ENCODE measurements around the gene LAGE3.
A peak's percentile ranks its signal among the peaks of the same experiment; 100 is the strongest.

The LAGE3 gene, protein sequence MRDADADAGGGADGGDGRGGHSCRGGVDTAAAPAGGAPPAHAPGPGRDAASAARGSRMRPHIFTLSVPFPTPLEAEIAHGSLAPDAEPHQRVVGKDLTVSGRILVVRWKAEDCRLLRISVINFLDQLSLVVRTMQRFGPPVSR

DNA sequence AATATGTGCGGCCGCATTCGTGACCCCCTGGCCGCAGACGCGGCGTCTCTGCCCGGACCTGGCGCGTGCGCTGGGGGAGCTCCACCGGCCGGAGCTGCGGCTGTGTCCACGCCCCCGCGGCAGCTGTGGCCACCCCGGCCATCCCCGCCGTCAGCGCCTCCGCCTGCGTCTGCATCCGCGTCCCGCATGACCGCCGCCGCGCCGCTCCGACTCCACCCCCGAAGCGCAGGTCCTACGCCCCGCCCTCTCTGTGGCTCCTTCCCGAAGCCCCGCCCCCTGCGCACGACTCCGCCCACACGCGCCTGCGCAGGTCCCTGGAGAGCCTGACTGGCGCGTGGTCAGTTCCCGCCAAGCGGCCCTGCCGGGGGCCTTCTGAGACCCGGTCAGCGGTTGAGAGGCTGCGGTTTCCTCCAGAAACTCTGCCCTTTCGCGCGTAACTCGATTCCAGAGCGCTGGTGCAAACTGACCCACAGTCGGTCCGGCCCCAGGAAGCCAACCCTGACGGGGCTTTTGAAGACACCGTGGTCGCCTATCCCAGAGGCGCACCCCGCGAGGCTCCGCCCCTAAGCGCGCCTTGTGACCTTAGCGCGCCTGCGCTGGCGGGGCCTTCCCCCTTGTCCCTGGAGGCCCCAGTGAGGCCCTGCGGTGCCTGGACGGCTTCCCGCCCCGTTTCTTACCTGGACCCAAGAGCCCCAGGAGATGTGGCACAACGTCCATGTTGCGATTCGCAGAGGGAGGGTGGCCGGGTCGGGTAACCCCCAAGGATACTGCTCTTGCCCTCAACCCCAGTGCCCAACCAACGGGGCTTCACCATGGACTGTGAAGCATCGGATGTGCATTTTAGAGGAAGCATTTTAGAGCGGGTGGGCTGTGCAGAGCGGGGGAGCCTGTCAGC lies at the start of gene LAGE3:
TSS of gene LAGE3 (minus strand) at position 554 of the 895 bp plus-strand sequence. CDS start at position 188, 366 bp downstream.
- peak; percentile 26 for DNase-seq (ENCODE audit: low read depth)

DNA sequence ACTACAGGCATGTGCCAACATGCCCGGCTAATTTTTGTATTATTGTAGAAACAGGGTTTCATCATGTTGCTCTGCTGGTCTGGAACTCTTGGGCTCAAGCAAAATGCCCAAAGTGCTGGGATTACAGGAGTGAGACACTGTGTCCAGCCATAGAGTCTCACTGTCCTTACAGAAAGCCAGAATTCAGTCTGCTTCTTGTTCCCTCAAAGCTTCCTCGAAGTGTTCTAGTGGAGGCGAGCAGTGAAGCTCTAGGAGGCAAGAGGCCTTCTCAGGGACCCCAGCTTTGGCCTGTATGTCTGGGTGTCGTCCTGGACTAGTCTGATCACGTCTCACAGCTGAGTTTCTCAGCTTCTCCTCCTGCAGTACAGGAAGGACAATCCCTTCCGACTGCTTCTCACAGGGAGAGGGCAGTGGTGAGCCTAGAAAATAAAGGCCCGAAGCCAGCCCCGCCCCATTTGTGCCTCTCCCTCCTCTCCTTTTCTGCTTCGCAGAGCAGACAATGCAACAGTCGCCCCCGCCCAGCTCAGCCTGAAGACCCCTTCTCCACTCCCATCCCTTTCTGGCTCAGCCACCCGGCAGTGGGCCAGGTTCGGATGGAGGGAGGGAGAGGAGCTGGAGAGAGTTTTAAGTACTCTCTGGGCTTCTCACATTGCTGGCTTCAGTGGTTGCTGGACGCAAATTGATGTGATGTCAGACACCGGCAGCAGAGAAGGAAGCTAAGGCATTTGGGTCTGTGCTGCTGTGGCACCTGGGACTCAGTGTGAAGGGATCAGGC lies 48.0 kb upstream of the LAGE3 start:
- DNase-seq (ENCODE audit: low read depth): no peak

DNA sequence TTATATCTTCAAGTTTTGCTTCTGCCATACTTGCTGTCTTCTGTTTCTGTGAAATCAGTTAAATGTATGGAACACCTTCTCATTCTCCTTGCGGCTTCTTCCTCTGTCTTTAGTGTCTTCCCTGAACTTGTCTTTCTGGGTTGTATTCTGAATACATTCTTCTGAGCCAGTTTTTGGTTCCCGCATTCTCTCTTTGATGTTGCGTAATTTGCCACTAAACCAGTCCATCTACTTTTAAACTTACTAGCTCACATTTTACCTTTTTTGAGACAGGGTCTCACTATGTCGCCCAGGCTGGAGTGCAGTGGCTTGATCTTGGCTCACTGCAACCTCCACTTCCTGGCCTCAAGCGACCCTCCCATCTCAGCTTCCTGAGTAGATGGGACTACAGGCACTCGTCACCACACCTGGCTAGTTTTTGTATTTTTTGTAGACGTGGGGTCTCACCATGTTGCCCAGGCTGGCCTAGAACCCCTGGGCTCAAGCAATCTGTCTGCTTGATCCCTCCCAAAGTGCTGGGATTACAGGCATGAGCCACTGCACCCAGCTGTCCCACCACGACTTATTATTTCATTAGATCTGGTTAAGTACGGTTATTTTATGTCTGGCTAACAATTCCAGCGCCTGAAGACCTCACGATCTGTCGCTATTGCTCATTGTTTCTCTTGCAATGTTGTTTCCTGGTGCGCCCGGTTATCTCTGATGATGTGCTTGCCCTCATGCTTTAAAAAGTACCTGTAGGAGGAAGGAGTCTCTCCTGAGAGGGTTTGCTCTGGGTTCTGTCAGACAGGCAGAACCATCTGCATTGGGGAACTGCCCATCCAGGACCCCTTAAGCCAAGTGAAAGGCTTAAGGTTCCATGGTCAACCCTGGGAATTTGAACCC lies 46.8 kb upstream of the LAGE3 start:
- no peak for DNase-seq (ENCODE audit: low read depth)

DNA sequence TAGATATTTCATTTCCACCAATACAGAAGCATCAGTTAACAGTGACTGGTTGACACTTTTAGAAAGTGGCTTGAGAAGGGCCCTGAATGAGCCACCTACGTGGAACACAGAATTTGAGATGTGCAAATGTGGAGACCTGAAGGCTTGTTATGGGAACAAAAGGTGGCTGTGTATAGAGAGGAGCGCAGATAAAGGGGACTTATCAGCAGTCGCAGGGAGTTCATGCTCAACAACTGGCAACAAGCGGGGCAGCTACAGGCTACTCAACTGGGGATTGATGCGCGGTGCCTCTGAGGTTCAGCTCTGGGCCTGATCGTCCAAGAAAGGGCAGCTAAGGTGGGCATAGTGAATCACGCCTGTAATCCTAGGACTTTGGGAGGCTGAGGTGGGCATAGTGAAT lies 40.3 kb upstream of the LAGE3 start:
- DNase-seq (ENCODE audit: low read depth): no peak

DNA sequence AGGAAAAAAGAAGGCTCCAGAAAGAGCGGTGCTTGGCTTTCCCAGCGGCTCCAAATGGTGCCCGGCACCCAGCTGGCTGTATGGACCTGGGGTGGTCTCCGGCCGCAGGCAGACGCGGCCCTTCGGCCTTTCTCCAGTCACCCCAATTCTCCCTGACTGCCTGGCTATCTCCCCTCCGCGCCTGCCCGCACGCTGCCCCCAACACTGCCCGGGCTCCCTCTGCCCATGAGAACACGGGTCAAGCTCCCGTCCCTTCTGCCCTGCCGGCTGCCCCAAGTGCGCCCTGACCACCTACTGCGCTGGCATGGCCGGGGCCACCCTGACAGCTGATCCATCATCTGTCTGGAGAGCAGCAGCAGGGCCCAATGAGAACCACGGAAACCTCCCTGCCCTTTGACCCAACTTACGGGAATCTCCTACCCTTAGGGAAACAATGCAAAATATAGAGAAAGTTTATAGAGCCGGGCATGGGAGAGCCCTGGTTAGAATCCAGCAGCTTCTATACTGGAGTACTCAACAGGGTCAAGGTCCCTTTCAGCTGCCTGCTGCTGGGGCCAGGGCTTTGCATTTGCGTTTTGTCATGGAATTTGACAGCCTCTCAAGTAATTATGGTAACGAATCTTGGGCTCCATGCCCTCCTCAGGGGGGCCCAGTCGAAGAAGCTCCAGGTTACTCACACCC lies 38.2 kb upstream of the LAGE3 start:
- no peak for DNase-seq (ENCODE audit: low read depth)

DNA sequence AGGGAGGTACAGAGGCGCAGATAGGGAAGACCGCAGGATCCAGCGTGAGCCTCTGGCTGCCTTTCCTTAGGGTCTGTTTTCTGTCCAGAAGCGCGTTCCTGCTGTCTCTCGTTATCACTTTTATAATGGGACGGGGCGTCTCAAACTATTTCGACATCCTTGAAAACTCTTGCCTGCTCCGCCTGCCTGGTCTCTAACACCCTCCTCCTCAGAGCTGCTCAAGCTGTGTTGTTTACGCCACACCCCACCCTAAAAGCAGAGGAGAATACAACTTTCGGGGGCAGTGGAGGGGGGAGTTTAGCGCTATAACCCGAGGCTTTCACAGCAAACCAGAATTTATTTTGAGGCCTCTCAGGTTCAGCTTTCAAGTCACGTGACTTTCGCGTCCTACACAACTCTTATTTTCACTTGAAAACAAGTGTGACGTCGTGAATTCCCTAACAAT lies 37.6 kb upstream of the LAGE3 start:
- no peak for DNase-seq (ENCODE audit: low read depth)

DNA sequence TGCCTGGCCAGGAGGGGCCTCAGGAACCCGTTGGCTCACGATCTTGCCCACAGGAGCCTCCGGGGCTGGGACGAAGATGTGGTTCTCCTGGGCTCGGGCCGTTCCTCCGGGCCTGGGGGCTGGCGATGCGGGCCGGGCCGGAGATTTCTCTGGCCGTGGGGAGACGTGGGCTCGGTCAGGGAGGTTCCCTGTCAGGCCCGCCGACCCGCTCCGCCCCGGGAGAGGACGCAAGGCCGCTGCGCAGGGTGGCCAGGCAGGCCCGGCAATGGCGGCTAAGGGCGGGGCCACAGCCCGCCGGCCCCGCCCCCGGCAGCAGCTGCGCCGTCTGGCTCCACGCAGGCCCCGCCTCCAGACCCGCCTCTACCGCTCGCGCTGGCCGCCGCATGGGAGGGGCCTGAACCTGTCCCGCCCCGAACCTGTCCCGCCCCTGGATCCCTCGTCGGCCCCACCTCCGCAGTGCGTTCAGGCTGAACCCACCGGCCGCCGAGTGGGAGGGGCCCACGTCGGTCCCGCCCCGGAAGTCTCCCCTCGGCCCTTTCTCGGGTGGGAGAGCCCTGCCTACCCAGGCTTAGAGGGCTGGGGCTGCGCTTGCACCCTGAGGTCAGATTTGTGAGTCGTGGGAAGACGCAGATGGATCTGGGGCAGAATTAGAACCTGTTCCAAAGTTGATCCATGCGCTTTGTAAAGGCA lies 37.0 kb upstream of the LAGE3 start, which contains the start of gene FAM3A:
TSS of gene FAM3A (minus strand) at position 267 of the 690 bp plus-strand sequence. CDS start 460 bp downstream, outside the sequence.
- peak; percentile 46 for DNase-seq (ENCODE audit: low read depth)

DNA sequence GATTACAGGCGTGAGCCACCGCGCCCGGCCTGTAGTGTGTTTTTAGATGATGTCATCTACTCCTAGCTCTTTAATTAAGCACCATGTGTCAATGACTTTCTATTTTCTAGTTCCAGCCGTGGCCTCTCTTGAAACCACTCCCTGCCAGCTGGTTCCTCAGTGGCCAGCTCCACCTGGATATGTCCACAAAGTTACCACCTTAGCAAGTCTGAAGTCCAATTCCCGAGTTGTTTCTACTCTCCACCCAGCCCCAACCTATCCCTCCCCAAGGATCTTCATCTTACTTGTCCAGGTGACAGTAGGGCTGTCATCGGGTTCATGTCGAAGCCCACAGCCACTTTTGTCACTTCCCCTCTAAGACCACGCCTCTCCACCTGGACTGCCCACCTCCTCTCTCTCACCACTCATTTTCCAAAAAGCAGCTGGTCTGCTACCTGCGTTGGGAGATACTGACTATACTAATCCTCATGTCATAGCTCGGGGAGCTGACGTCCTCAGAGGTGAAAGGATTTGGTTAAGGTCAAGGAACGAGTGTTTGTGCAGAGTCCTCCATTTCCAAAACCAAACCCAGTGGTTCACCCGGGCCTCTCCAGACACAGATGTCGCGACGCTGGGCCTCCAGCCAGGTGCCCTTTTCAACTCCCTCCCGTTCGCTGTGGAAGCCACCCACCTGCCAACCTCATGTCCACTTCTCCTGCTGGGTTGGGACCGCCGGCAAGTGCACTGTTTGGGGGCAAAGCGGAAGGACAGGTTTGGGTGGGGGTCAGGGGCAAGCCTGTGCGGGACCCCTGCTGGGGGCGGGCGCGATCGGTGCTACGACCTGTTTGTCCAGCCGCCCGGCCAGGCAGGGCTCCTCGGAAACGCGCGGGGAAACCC lies 36.2 kb upstream of the LAGE3 start:
- DNase-seq (ENCODE audit: low read depth): no peak

DNA sequence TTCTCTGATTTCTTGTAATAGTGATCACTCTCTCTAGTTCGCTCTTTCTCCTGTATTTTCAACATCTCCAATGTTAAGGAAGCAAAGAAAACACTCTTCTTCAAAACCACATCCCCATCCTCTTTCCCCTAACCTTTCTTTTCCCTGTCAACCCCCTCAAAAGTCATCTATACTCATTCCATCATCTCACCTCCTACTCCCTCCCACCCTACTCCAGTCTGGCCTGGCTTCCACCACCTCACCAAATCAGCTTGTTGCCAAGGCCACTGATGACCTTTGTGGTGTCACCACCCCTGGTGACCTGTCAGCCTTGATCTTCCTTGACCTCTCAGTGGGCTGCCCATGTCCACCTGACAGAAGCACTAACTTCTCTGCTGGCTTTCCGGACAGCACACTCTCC lies 34.6 kb upstream of the LAGE3 start:
- DNase-seq (ENCODE audit: low read depth): no peak

DNA sequence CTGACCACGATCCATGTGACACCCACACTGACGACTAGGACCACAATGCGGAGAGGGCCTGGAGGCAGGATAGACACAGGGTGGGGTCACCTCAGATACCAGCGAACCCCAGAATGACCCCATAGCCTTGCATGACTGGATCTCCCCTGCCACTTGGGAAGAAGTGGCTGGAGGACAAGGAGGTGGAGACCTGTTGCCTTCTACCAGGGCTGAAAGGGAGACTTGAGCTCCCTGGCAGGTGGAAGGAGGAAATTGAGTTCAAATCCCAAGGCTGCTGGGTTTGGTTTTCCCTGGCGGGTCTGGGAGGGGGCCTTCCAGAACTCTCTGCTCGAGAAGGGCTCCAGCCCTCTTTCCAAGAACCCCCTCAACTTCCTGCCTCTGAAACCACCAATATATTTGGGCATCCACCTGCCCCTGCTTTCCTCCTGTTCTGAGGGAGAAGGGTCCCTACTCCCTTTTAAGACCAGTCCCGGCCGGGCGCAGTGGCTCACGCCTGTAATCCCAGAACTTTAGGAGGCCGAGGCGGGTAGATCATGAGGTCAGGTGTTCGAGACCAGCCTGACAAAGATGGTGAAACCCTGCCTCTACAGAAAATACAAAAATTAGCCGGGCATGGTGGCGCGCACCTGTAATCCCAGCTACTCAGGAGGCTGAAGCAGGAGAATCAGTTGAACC lies 33.9 kb upstream of the LAGE3 start:
- DNase-seq (ENCODE audit: low read depth): no peak

DNA sequence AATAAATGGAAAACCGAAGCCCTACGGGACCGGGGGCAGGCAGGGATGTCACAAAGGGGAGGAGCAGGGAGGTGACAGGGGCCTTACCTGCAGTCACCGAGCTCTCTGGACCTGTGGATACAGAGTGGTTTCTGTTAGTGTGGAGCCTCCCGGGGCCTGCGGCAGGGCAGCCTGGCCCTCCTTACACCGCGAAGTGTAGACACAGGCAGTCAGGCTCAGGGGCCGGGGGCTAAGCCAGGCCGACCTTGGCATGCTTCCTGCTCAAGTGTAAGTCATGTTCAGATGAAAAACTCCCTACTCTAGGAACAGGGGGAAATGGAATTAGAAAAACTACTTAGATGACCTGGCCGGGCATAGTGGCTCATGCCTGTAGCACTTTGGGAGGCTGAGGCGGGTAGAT lies 32.7 kb upstream of the LAGE3 start:
- no peak for DNase-seq (ENCODE audit: low read depth)

DNA sequence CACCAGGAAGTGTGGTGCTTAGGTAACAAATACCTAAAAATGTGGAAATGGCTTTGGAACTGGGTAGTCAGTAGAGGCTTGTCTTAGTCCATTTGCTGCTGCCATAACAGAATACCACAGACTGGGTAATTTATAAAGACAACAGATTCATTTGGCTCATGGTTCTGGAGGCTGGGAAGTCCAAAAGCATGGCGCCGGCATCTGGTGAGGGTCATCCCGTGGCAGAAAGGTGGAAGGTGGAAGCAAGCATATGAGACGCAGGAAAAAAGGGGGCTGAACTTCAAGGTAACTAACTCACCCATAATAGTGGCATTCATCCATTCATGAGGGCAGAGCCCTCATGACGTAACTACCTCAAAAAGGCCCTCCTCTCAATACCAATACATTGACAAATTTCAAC lies 30.4 kb upstream of the LAGE3 start:
- DNase-seq (ENCODE audit: low read depth): no peak

DNA sequence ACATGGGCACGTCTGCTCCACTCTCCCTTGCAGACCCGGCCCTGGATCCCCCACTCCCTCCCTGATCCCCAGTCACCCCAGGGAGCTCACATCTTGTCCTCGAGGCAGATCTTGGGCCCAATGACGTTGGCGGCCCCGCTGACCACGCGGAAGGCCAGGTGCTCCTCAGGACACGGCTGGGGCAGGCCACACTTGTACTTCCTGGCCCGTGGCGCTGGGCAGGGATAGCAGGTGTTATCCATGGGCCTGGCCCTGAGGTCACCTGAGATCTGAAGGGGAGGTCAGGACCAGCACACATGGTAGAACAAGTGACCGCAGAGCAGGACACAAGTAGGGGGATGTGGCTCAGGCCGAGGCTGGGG lies 29.3 kb upstream of the LAGE3 start:
- DNase-seq (ENCODE audit: low read depth): no peak

DNA sequence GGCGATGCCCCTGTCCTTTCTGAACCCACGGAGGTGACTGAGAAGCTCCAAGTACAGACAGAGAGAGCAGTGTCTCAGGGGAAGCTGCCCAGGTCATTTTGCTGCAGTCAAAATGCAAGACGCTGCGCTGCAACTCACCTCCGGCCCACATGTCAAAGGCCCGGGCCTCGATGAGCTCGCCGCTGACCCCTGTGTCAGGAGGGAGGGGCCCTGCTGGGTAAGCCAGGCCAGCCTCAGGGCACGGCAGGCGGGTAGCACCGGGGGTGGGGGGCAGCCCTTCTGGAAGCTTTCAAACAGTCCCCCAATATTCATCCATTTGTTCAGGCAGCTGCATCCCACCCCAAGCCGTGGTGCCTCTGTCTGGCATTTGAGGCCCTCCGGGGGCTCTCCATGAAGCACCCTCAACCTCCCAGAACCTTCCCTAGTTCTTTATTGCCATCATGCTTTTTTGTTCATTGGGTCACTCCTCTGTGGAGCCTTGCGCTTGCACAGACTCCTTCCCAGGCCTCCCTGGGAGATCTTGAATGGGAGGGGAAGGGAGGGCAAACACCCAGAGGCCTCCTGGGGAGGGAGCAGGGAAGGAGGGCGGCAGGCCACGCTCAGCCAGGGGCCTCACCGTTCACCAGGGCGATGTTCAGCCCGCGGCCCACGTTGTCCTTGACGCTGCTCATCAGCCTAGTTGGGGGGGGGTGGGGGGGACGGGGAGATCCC lies 28.7 kb upstream of the LAGE3 start:
- DNase-seq (ENCODE audit: low read depth): no peak

DNA sequence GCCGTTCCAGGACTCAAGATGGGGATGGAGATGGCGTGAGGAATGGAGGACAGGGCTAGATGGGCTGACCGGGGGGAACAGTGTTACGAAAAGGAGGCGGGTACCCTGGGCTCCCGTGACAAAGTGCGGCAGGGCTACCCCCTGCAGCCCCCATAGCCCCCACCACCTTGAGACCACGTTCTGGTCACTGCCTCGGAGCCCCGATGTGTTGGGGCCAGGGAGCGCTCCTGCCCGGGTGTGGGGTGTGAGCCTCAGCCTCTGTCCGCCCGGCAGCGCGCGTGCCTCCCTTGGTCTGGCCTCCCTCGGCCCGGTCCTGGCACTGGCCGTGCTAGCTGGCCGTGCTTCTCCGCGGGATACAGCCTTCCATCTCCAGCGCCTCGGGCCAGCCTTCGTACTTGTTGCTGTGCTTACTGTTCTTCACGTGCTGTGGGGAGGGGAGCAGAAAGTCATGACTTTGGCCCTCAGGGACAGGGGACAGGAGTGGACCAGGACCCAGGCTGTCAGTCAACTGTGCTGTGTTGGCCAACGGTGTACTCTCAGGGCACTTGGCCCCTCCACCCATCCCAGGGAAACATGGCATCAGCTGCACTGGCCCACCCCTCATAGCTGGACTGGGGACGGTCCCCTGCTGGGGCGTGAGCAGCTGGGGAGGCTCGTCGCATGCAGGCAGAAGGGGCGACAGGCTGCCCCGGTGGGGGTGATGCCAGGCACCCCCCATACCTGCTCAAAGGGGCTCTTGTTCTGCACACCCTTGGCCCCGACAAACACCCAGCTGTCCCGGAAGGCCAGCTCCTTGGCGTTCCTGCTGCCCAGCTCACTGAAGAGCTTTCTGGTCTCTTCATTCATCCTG lies 27.6 kb upstream of the LAGE3 start:
- DNase-seq (ENCODE audit: low read depth): no peak

DNA sequence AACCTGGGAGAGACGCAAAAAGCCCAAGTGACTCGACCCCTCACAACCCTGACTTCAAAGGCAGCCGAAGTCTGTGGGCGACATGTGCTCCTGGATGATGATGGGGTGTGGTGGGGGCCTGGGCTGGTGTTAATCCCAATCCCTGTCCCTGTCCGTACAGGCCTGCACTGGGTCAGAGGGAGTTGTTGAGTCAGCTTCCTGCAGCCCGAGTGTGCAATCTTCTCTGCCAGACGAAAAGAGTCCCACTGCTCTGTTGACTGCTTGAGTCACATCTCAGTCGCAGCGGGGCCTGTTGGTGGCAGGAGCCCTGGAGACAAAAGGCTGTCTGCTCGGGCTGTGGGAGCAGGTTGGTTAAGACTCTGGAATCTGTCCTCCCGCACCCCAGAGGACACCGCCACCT lies 26.7 kb upstream of the LAGE3 start:
- DNase-seq (ENCODE audit: low read depth): no peak

DNA sequence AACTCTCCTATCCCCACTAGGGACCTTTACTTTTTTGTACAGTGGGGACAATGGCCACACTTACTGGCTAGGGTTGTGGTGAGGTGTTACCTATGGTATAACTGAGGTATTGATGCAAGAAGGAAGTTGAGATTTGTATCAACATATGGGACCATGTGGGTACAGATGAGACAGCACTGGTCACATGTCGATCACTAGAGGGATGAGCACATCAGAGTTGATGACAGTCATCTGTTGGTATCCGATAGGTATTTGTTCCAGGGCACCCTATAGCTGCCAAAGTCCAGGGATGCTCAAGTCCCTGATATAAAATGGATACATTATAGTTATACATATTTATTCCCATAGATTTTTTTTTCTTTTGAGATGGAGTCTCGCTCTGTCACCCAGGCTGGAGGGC lies 23.9 kb upstream of the LAGE3 start:
- DNase-seq (ENCODE audit: low read depth): no peak

Data from non-pigmented ciliary epithelial cell (primary cell).